Muscle layer of colon (tissue), 2 donors: Measurements from ENCODE around the gene CNN1.

Experiments used
- H3K27ac ChIP-seq: one replicate; pipeline ENCODE4 v1.7.0; 2013; ENCODE audit warnings: low read depth, mild to moderate bottlenecking, low read length, moderate library complexity
- H3K27me3 ChIP-seq, 2 donors: one replicate each; pipeline ENCODE4 v1.7.0; 2013; ENCODE audit warnings: low read length in 2 of 2, mild to moderate bottlenecking in 2 of 2; ENCODE audit not compliant: insufficient read depth in 2 of 2, control insufficient read depth in 1 of 2
- H3K36me3 ChIP-seq: one replicate; pipeline ENCODE4 v1.7.0; 2013; ENCODE audit warnings: mild to moderate bottlenecking, low read length; ENCODE audit not compliant: insufficient read depth
- H3K4me1 ChIP-seq: one replicate; pipeline ENCODE4 v1.7.0; 2013; ENCODE audit warnings: mild to moderate bottlenecking, low read length; ENCODE audit not compliant: insufficient read depth
- H3K4me3 ChIP-seq, 2 donors: one replicate each; pipeline ENCODE4 v1.7.0; 2013; ENCODE audit warnings: low read length in 2 of 2, low read depth in 1 of 2, mild to moderate bottlenecking in 1 of 2, moderate library complexity in 1 of 2
- H3K9ac ChIP-seq: one replicate; pipeline ENCODE4 v1.7.0; 2013; ENCODE audit warnings: low read length
- H3K9me3 ChIP-seq: one replicate; pipeline ENCODE4 v1.7.0; 2013; ENCODE audit warnings: mild to moderate bottlenecking, low read length
- donor health status: abdominal sarcoma.
- donor health status: Adenocarcinoma of cecum.

Gene CNN1

DNA sequence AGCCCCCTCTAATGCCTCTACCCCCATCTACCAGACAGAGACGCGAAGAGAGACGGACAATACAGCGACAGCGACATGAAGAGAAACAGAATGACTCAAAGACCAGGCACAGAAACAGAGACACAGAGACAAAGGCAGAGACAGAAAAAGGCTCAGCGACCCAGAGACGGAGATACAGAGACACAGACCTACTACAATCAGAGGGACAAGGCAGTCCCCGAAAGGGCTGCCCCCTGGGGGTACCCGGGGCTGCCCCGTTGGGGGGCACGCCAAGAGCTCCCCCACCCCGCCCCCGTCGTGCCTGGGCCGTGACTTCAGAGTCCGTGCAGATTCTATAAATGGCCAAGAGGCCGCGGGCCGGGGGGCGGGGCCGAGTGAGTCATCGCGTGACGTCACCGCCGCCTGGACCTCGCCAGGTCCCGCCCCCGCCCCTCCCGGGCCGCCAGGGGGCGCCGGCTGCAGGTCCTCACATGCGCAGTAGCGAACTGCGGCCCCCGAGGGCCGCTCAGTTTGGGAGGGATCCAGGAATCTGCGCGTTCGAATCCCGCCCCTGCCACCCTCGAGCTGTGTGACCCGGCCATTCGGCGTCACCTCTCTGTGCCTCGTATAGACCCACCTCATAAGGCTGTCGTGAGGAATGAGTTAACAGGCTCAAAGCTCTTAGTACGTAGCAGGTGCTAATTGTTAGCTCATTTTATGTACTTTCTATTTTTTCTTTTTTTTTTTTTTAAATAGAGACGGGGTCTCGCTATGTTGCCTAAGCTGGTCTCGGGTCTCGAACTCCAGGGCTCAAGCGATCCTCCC, 2.7 kb upstream of the CNN1 start:
- no peaks in the 10 kb centered on the region for H3K27me3 ChIP-seq
- H3K9me3 ChIP-seq, result no peaks in the 10 kb centered on the region
- peaks cover 22% of the 10 kb centered on the region for H3K4me1 ChIP-seq
- peak overlapping the region; percentile 80 for H3K27ac ChIP-seq
- peaks cover 1% of the 10 kb centered on the region for H3K36me3 ChIP-seq
- peak overlapping the region; percentile 34 to 41 for H3K4me3 ChIP-seq
- peak overlapping the region; percentile 81 for H3K9ac ChIP-seq

DNA sequence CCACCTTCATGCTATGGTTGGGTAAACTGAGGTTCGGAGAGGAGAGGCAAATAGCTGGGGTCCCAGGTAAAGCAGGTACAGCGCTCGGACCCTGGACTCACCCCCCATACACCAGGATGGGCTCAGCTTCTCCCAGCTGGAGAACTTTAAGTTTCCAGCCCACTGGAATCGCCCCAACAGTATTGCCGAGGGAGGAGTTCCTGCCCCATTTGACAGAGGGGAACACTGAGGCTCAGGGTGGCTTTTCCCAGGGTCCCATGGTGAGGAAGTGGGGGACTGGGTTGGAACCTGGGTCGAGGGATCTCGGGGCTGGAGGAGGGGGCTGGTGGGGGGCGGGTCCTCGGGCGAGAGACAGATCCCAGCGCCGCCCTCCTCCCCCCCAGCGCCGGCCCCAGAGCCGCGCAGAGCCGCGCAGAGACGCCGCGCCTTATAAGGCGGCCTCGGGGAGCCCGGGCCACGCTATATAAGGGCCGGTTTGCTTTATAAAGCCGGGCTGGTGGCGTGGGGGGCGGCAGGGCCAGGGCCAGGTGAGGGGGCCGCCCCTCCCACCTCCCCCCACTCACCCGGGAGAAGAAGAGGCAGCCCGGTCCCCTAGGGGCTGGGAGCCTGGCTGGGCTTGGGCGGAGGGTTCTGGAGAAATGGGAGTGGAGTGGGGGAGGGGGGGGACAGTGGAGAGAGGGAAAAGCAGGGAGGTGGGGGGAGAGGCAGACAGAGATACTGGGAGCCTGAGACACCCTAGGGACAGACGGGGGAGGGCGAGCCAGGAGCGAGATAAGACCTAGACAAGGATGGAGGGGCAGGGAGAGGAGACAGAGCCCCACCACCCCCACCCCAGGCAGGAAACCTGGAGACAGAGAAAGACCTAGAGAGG, 1.1 kb downstream of the CNN1 start:
- no peaks in the 10 kb centered on the region for H3K27me3 ChIP-seq
- H3K27ac ChIP-seq, result peak overlapping the region; percentile 75

GRCh38 chr19:11540645-11541044, 2.0 kb downstream of the CNN1 start:
- Histone ChIP-seq H3K27me3 (no peaks in the 10 kb centered on the region), H3K4me1 (peaks cover 15% of the 10 kb centered on the region), H3K9ac (peak overlapping the region; percentile 81), H3K36me3 (peaks cover 28% of the 10 kb centered on the region), H3K9me3 (no peaks in the 10 kb centered on the region), H3K27ac (peak overlapping the region; percentile 75), H3K4me3 (peak overlapping the region; percentile 30 to 66)

More for the DNA sequence above, 1.1 kb downstream of the CNN1 start:
- H3K36me3 ChIP-seq, result peaks cover 19% of the 10 kb centered on the region
- peak overlapping the region; percentile 100 for H3K9ac ChIP-seq
- peaks cover 24% of the 10 kb centered on the region for H3K4me1 ChIP-seq
- no peaks in the 10 kb centered on the region for H3K9me3 ChIP-seq
- H3K4me3 ChIP-seq, result peak overlapping the region; percentile 30 to 98

GRCh38 chr19:11541238-11541637, 2.6 kb downstream of the CNN1 start:
- Histone ChIP-seq H3K4me1 (peaks cover 19% of the 10 kb centered on the region), H3K9me3 (no peaks in the 10 kb centered on the region), H3K4me3 (peak overlapping the region; percentile 30 to 66), H3K36me3 (peaks cover 34% of the 10 kb centered on the region), H3K9ac (peak overlapping the region; percentile 81), H3K27me3 (no peaks in the 10 kb centered on the region), H3K27ac (peak overlapping the region; percentile 75)

GRCh38 chr19:11547929-11548700, 9.5 kb downstream of the CNN1 start:
- Histone ChIP-seq H3K9ac (no peak overlapping the region), H3K9me3 (no peaks in the 10 kb centered on the region), H3K4me1 (peaks cover 44% of the 10 kb centered on the region), H3K27me3 (no peaks in the 10 kb centered on the region), H3K4me3 (no peak overlapping the region), H3K36me3 (peaks cover 62% of the 10 kb centered on the region), H3K27ac (peak overlapping the region; percentile 32)

DNA sequence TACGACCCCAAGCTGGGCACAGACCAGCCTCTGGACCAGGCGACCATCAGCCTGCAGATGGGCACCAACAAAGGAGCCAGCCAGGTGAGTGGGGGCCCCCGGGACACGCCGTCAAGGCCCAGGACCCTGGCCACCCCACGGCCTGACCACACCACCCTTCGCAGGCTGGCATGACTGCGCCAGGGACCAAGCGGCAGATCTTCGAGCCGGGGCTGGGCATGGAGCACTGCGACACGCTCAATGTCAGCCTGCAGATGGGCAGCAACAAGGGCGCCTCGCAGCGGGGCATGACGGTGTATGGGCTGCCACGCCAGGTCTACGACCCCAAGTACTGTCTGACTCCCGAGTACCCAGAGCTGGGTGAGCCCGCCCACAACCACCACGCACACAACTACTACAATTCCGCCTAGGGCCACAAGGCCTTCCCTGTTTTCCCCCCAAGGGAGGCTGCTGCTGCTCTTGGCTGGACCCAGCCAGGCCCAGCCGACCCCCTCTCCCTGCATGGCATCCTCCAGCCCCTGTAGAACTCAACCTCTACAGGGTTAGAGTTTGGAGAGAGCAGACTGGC, 10.8 kb downstream of the CNN1 start:
- H3K36me3 ChIP-seq, result peaks cover 67% of the 10 kb centered on the region

GRCh38 chr19:11550265-11550664, 11.6 kb downstream of the CNN1 start:
- Histone ChIP-seq H3K4me3 (no peak overlapping the region), H3K27ac (peak overlapping the region; percentile 42), H3K9me3 (no peaks in the 10 kb centered on the region), H3K27me3 (no peaks in the 10 kb centered on the region), H3K36me3 (peaks cover 64% of the 10 kb centered on the region), H3K4me1 (peaks cover 40% of the 10 kb centered on the region), H3K9ac (no peak overlapping the region)

More for the DNA sequence above, 10.8 kb downstream of the CNN1 start:
- Histone ChIP-seq H3K27me3 (no peaks in the 10 kb centered on the region), H3K27ac (peak overlapping the region; percentile 42), H3K9me3 (no peaks in the 10 kb centered on the region), H3K4me1 (peaks cover 40% of the 10 kb centered on the region), H3K4me3 (no peak overlapping the region), H3K9ac (no peak overlapping the region)

GRCh38 chr19:11551603-11552235, 13.1 kb downstream of the CNN1 start:
- H3K36me3 ChIP-seq, result peaks cover 56% of the 10 kb centered on the region
- H3K4me1 ChIP-seq, result peaks cover 34% of the 10 kb centered on the region
- H3K4me3 ChIP-seq, result no peak overlapping the region
- H3K9ac ChIP-seq, result peak overlapping the region; percentile 57
- H3K27me3 ChIP-seq, result no peaks in the 10 kb centered on the region
- H3K9me3 ChIP-seq, result no peaks in the 10 kb centered on the region
- peak overlapping the region; percentile 95 for H3K27ac ChIP-seq

- Histone ChIP-seq H3K27me3 (no peaks in the 10 kb centered on the region), H3K9ac (peak overlapping the region; percentile 4), H3K36me3 (peaks cover 50% of the 10 kb centered on the region), H3K27ac (peak overlapping the region; percentile 95), H3K9me3 (no peaks in the 10 kb centered on the region), H3K4me3 (no peak overlapping the region), H3K4me1 (peaks cover 37% of the 10 kb centered on the region)
These were observed 14.2 kb downstream of the CNN1 start for GRCh38 chr19:11552666-11553372.

GRCh38 chr19:11554160-11554559, 15.5 kb downstream of the CNN1 start:
- Histone ChIP-seq H3K27me3 (no peaks in the 10 kb centered on the region), H3K27ac (no peak overlapping the region), H3K36me3 (peaks cover 43% of the 10 kb centered on the region), H3K4me3 (no peak overlapping the region), H3K9me3 (no peaks in the 10 kb centered on the region), H3K4me1 (peaks cover 45% of the 10 kb centered on the region), H3K9ac (no peak overlapping the region)
